H1 (cell line): ENCODE data around the gene FCN2. TPM values are rescaled to one million over a fixed set of nuclear protein-coding genes. Genes with fewer than 3 reads are reported as not detected.

ENCODE experiments used
- CTCF ChIA-PET: fragments of 300-600 bp; sonication (Branson Sonifier 250); formaldehyde crosslinking; loops from one replicate; lab custom pipeline; 2021; ENCODE audit not compliant: partially characterized antibody; lab: Charles Lee
- POLR2A ChIA-PET: fragments of 300-600 bp; sonication (Branson Sonifier 250); formaldehyde crosslinking; loops from one replicate; lab custom pipeline; 2021; ENCODE audit warnings: inconsistent platforms; ENCODE audit not compliant: partially characterized antibody; lab: Charles Lee
- DNase-seq, 2 experiments: peaks; one replicate each; pipeline versions ENCODE4 v3.0.0 to v3.0.0-alpha.2; 2010 to 2022; ENCODE audit warnings: low spot score in 2 of 2, low read depth in 1 of 2, mixed read lengths in 1 of 2
- FAIRE-seq: peaks from 2 replicates; lab custom pipeline; 2011; peaks lifted over from hg19 to GRCh38; lab: Jason Lieb, UNC
- H2AFZ ChIP-seq: 2 replicates; pipeline ENCODE4 v1.8.1; 2012; ENCODE audit warnings: low read length, inconsistent platforms
- H2AK5ac ChIP-seq: 2 replicates; pipeline ENCODE4 v1.6.1; 2013; ENCODE audit warnings: low read depth, low read length
- H2BK120ac ChIP-seq: replicated peaks from 2 replicates; pipeline ENCODE3; 2013; ENCODE audit warnings: low read depth, low read length, inconsistent platforms
- H2BK12ac ChIP-seq: 2 replicates; pipeline ENCODE4 v1.6.1; 2013; ENCODE audit warnings: low read depth, low read length
- H2BK15ac ChIP-seq: 2 replicates; pipeline ENCODE4 v1.6.1; 2013; ENCODE audit warnings: low read length
- H2BK20ac ChIP-seq: 2 replicates; pipeline ENCODE4 v1.6.1; 2013; ENCODE audit warnings: low read length
- H2BK5ac ChIP-seq: 2 replicates; pipeline ENCODE4 v1.6.1; 2013; ENCODE audit warnings: low read depth, low read length
- H3K14ac ChIP-seq: 2 replicates; pipeline ENCODE4 v1.6.1; 2013; ENCODE audit warnings: inconsistent platforms; ENCODE audit not compliant: insufficient read length
- H3K18ac ChIP-seq: 2 replicates; pipeline ENCODE4 v1.6.1; 2013; ENCODE audit warnings: low read length; ENCODE audit errors: extremely low read depth
- H3K23ac ChIP-seq: 2 replicates; pipeline ENCODE4 v1.6.1; 2013; ENCODE audit warnings: inconsistent platforms; ENCODE audit not compliant: insufficient read length
- H3K23me2 ChIP-seq: 2 replicates; pipeline ENCODE4 v1.6.1; 2013; ENCODE audit warnings: low read depth, low read length
- H3K27ac ChIP-seq: 2 replicates; pipeline ENCODE4 v1.6.1; 2011; ENCODE audit warnings: low read depth, low read length, inconsistent platforms
- H3K27me3 ChIP-seq, 4 experiments: replicated peaks in 1 of 4; 1 replicate in 1 of 4; 2 replicates in 3 of 4; pipeline versions ENCODE4 v1.6.1 to v1.8.1; 2011 to 2013; ENCODE audit warnings: low read length in 3 of 4, mild to moderate bottlenecking in 3 of 4, inconsistent platforms in 2 of 4, mixed read lengths in 2 of 4, moderate library complexity in 1 of 4; ENCODE audit not compliant: control insufficient read depth in 3 of 4, insufficient read depth in 3 of 4; ENCODE audit errors: extremely low read depth in 1 of 4
- H3K36me3 ChIP-seq, 4 experiments: 2 replicates each; pipeline versions ENCODE4 v1.6.1 to v1.8.1; 2011 to 2013; ENCODE audit warnings: mild to moderate bottlenecking in 4 of 4, low read length in 3 of 4, moderate library complexity in 2 of 4, control low read depth in 1 of 4, inconsistent platforms in 1 of 4; ENCODE audit not compliant: insufficient read depth in 4 of 4, control insufficient read depth in 2 of 4
- H3K4ac ChIP-seq: replicated peaks from 2 replicates; pipeline ENCODE3; 2013; ENCODE audit warnings: low read length, low read depth, mixed read lengths, inconsistent platforms; ENCODE audit not compliant: insufficient read length
- H3K4me1 ChIP-seq, 4 experiments: replicated peaks in 1 of 4; 1 replicate in 1 of 4; 2 replicates in 3 of 4; pipeline versions ENCODE4 v1.6.1 to v1.8.1; 2011 to 2013; ENCODE audit warnings: low read length in 3 of 4, inconsistent platforms in 2 of 4, mixed read lengths in 1 of 4; ENCODE audit not compliant: insufficient read depth in 4 of 4, control insufficient read depth in 3 of 4
- H3K4me2 ChIP-seq, 2 experiments: 2 replicates each; pipeline versions ENCODE4 v1.6.1 to v1.8.1; 2011 to 2013; ENCODE audit warnings: low read depth in 2 of 2, low read length in 2 of 2, control low read depth in 1 of 2, inconsistent platforms in 1 of 2, mild to moderate bottlenecking in 1 of 2; ENCODE audit not compliant: insufficient read depth in 1 of 2
- H3K4me3 ChIP-seq, 4 experiments: fragments of 200-600, 300-600 bp in 1 of 4; sonication (generic), shearing (Covaris generic), sonication (Bioruptor Twin) in 1 of 4; 2 replicates each; pipeline versions ENCODE4 v1.5.1 to v1.8.1; 2011 to 2016; ENCODE audit warnings: low read length in 4 of 4, low read depth in 3 of 4, control low read depth in 2 of 4, inconsistent platforms in 2 of 4, mild to moderate bottlenecking in 2 of 4, mixed read lengths in 1 of 4, moderate library complexity in 1 of 4; ENCODE audit not compliant: insufficient read depth in 2 of 4; ENCODE audit errors: extremely low read depth in 1 of 4
- H3K56ac ChIP-seq: replicated peaks from 2 replicates; pipeline ENCODE3; 2013; ENCODE audit warnings: low read depth, mild to moderate bottlenecking, mixed read lengths, low read length, inconsistent platforms; ENCODE audit not compliant: insufficient read length
- H3K79me1 ChIP-seq: 2 replicates; pipeline ENCODE4 v1.6.1; 2013; ENCODE audit warnings: low read depth, low read length, control low read depth
- H3K79me2 ChIP-seq, 2 experiments: 2 replicates each; pipeline versions ENCODE4 v1.6.1 to v1.8.1; 2012 to 2013; ENCODE audit warnings: low read length in 2 of 2, mild to moderate bottlenecking in 2 of 2, inconsistent platforms in 1 of 2; ENCODE audit not compliant: insufficient read depth in 2 of 2, control insufficient read depth in 1 of 2
- H3K9ac ChIP-seq, 4 experiments: replicated peaks in 1 of 4; 1 replicate in 1 of 4; 2 replicates in 3 of 4; pipeline versions ENCODE4 v1.6.1 to v1.8.1; 2011 to 2013; ENCODE audit warnings: low read depth in 3 of 4, low read length in 3 of 4, control low read depth in 2 of 4, mild to moderate bottlenecking in 2 of 4, moderate library complexity in 2 of 4, inconsistent platforms in 1 of 4; ENCODE audit errors: extremely low read depth in 1 of 4
- H3K9me3 ChIP-seq, 2 experiments: 2 replicates each; pipeline versions ENCODE4 v1.6.1 to v1.8.1; 2012 to 2013; ENCODE audit warnings: mild to moderate bottlenecking in 2 of 2, moderate library complexity in 2 of 2, control low read depth in 1 of 2, inconsistent platforms in 1 of 2, low read depth in 1 of 2, low read length in 1 of 2, mixed read lengths in 1 of 2; ENCODE audit not compliant: insufficient read depth in 2 of 2
- H4K20me1 ChIP-seq, 2 experiments: replicated peaks in 1 of 2; 2 replicates each; pipeline versions ENCODE3 to v1.8.1; 2011 to 2013; ENCODE audit warnings: inconsistent platforms in 2 of 2, low read length in 2 of 2, mild to moderate bottlenecking in 1 of 2; ENCODE audit not compliant: insufficient read depth in 2 of 2, control insufficient read depth in 1 of 2
- H4K5ac ChIP-seq: 2 replicates; pipeline ENCODE4 v1.6.1; 2013; ENCODE audit warnings: low read length, low read depth, mixed read lengths, inconsistent platforms; ENCODE audit not compliant: insufficient read length
- H4K8ac ChIP-seq: 2 replicates; pipeline ENCODE4 v1.8.0; 2013; ENCODE audit warnings: mild to moderate bottlenecking, moderate library complexity, low read length, inconsistent platforms; ENCODE audit not compliant: insufficient read depth; ENCODE audit errors: extremely low read depth
- H4K91ac ChIP-seq: replicated peaks from 2 replicates; pipeline ENCODE3; 2013; ENCODE audit warnings: low read length, mixed read lengths, inconsistent platforms; ENCODE audit not compliant: insufficient read length
- GTF2F1 ChIP-seq: IDR thresholded peaks from 2 replicates; pipeline ENCODE4 v1.6.1; 2012; ENCODE audit warnings: low read depth, low read length, improper control_type of control experiment, borderline replicate concordance
- SP2 ChIP-seq: IDR thresholded peaks from 2 replicates; pipeline ENCODE4 v1.6.1; 2012; ENCODE audit warnings: mild to moderate bottlenecking, low read length, inconsistent platforms
- ZNF274 ChIP-seq: IDR thresholded peaks from 2 replicates; pipeline ENCODE4 v1.7.0; 2012; ENCODE audit warnings: low read length, borderline replicate concordance; ENCODE audit errors: extremely low read depth
- WGBS, 2 experiments: shearing (Covaris generic) in 1 of 2; methylation state at CpG; one replicate each; pipeline versions ENCODE4 v1.1.6 to v1.1.7; 2013 to 2015; ENCODE audit warnings: low lambda C conversion rate in 2 of 2, mixed read lengths in 2 of 2, inconsistent platforms in 1 of 2, low coverage in 1 of 2, missing lambda C conversion rate in 1 of 2; ENCODE audit not compliant: insufficient replicate concordance in 2 of 2, insufficient coverage in 1 of 2, insufficient read length in 1 of 2; ENCODE audit errors: extremely low coverage in 1 of 2, missing lambda C conversion rate in 1 of 2; 5-methylcytosine and 5-hydroxymethylcytosine counted together
- polyA plus RNA-seq, 7 experiments: library from polyadenylated mRNA; depleted of rRNA in 3 of 7; stranded (reverse) in 5 of 7; unstranded in 2 of 7; fragments of >200 nt in 5 of 7; fragments of 200-250 nt in 2 of 7; gene quantifications; 1 replicate in 5 of 7; 2 replicates in 1 of 7; 4 replicates in 1 of 7; pipeline versions ENCODE4 v1.2.1 to v1.2.3, GENCODE V29; 2011 to 2013; ENCODE audit warnings: missing spikeins in 2 of 7, mixed read lengths in 2 of 7
- total RNA-seq: library from RNA; stranded (reverse); fragmentation: NEBNext Ultra II Directional; extraction: Animal tissue kit (Norgen Biotek cat#: 25700); gene quantifications from 2 replicates; pipeline ENCODE4 v1.2.1, GENCODE V29; 2021

The FCN2 gene
- total and polyA plus RNA-seq, 2 of the 8 experiments (the other 6 are each of a cell fraction or from before 2014, with no cell fraction given) = not detected

- Histone ChIP-seq H3K79me1 (no peaks in the 10 kb centered on the region), H2BK5ac (no peak overlapping the region), H3K9ac (no peak overlapping the region), H2AFZ (no peak overlapping the region), H2BK120ac (no peak overlapping the region), H3K9me3 (peaks cover 11 to 14% of the 10 kb centered on the region in 2 experiments; a peak in 3 of 4 replicates), H3K4me2 (no peak overlapping the region), H2AK5ac (no peak overlapping the region), H2BK15ac (no peak overlapping the region), H3K36me3 (no peaks in the 10 kb centered on the region), H3K4ac (no peak overlapping the region), H4K20me1 (no peaks in the 10 kb centered on the region)
- 89% methylated on average over 6 of the region's 6 CpGs; no CpG with 5 or more reads in 1 of the 2 experiments for WGBS, 2 experiments
- CTCF ChIA-PET = interaction anchor here (0.6 kb wide), 1 partner anchor 59 kb away, joined by 3 read pairs; no protein-coding TSS in a partner anchor
- TF ChIP-seq GTF2F1 (no peak), ZNF274 (no peak), SP2 (no peak)
- TF ChIP-seq, all 59 proteins: peak for 0
- FAIRE-seq = no peak
- H3K27me3 ChIP-seq = no peaks in the 10 kb centered on the region
- no peak overlapping the region for H3K4me3 ChIP-seq
- no peak overlapping the region for H4K91ac ChIP-seq
- no peak for DNase-seq
- H4K8ac ChIP-seq = no peak overlapping the region
- H3K27ac ChIP-seq = no peak overlapping the region
- no peak overlapping the region for H2BK12ac ChIP-seq
- H3K23me2 ChIP-seq = no peaks in the 10 kb centered on the region
- no peak overlapping the region for H2BK20ac ChIP-seq
- no peak overlapping the region for H4K5ac ChIP-seq
- POLR2A ChIA-PET = no interaction called here
- H3K56ac ChIP-seq = no peak overlapping the region
- H3K18ac ChIP-seq = no peak overlapping the region
- H3K79me2 ChIP-seq = no peaks in the 10 kb centered on the region
- H3K14ac ChIP-seq = no peak overlapping the region
- no peaks in the 10 kb centered on the region for H3K4me1 ChIP-seq
- H3K23ac ChIP-seq = no peak overlapping the region
Observed at GRCh38 chr9:134892221-134892620, 11.6 kb downstream of the FCN2 start.
